ENCODE data around the gene FRS2.

Gene FRS2

DNA sequence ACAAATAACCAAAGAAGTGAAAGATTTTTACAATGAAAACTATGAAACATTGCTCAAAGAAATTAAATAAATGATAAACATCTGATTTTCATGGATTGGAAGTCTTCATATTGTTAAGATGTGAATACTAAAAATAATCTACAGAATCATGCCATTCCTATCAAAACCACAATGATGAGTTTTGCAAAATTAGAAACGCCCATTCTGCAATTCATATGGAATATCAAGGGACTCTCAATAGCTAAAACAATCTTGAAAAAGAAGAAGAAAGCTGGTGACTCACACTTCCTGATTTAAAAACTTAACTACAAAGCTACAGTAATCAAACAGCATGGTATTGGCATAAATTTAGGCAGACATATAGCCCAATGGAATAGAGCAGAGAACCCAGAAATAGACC, 74.9 kb downstream of the FRS2 start:
- POLR2A ChIA-PET, result no interaction called here
- no peak for DNase-seq (ENCODE audit: extremely low spot score)
- TF ChIP-seq, protein P1, sequence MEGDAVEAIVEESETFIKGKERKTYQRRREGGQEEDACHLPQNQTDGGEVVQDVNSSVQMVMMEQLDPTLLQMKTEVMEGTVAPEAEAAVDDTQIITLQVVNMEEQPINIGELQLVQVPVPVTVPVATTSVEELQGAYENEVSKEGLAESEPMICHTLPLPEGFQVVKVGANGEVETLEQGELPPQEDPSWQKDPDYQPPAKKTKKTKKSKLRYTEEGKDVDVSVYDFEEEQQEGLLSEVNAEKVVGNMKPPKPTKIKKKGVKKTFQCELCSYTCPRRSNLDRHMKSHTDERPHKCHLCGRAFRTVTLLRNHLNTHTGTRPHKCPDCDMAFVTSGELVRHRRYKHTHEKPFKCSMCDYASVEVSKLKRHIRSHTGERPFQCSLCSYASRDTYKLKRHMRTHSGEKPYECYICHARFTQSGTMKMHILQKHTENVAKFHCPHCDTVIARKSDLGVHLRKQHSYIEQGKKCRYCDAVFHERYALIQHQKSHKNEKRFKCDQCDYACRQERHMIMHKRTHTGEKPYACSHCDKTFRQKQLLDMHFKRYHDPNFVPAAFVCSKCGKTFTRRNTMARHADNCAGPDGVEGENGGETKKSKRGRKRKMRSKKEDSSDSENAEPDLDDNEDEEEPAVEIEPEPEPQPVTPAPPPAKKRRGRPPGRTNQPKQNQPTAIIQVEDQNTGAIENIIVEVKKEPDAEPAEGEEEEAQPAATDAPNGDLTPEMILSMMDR (IDR thresholded peaks at IDR 0.05; ENCODE audit: control extremely low read depth, extremely low read depth, low read depth, missing control alignments), result no peak
- CTCF ChIA-PET, result no interaction called here

DNA sequence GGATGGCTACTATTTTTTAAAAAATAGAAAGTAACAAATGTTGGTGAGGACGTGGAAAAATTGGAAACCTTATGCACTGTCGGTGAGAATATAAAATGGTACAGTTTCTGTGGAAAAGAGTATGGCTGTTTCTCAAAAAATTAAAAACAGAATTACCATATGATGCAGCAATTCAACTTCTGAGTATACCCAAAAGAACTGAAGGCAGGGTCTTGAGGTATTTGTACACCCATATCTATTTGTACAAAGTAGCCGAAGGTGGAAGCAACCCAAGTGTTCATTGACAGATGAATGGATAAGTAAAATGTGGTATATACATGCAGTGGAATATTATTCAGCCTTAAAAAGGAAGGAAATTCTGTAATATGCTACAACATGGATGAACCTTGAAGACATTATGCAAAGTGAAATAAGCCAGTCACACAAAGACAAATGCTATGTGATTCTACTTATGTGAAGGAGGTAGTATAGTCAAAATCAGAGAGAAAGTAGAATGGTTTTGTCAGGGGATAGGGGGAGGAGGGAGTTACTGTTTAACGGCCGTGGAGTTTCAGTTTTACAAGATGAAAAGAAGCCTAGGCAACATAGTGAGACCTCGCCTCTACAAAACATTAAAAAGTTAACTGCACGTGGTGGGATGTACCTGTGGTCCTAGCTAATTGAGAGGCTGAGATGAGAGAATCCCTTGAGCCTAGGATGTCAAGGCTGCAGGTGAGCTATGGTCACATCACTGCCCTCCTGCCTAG, 76.7 kb downstream of the FRS2 start:
- TF ChIP-seq, protein P1 (IDR thresholded peaks at IDR 0.05; ENCODE audit: control extremely low read depth, extremely low read depth, low read depth, missing control alignments), result no peak
- no peak for DNase-seq (ENCODE audit: extremely low spot score)
- ChIA-PET POLR2A (no interaction called here), CTCF (interaction anchor here (1.6 kb wide), 1 partner anchor 12 kb away, joined by 4 read pairs; no protein-coding TSS in a partner anchor)

DNA sequence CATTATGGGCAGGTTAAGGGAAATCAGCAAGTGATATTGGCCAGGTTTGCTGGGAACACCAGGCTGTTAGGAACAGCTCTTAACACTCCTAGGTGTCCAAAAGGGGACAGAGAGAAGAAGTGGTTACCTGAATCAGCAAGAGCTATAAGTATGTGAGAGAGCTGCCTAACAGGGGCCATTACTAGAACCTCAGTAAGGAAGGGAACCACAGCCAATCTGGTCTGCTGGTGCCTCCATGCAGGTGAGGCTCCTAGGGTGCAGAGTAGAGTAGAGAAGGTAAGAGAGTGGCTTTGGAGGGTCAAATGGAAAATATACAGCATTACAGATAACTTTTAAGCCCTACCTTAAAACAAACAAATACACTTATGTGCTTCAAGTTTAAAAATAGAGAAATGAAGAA, 78.5 kb downstream of the FRS2 start:
- TF ChIP-seq, protein P1 (IDR thresholded peaks at IDR 0.05; ENCODE audit: control extremely low read depth, extremely low read depth, low read depth, missing control alignments), result no peak
- CTCF ChIA-PET, result interaction anchor here (0.8 to 2.3 kb wide), 2 partner anchors 19 to 21 kb away, joined by 3 to 6 read pairs; no protein-coding TSS in a partner anchor
- DNase-seq (ENCODE audit: extremely low spot score), result no peak
- POLR2A ChIA-PET, result no interaction called here

DNA sequence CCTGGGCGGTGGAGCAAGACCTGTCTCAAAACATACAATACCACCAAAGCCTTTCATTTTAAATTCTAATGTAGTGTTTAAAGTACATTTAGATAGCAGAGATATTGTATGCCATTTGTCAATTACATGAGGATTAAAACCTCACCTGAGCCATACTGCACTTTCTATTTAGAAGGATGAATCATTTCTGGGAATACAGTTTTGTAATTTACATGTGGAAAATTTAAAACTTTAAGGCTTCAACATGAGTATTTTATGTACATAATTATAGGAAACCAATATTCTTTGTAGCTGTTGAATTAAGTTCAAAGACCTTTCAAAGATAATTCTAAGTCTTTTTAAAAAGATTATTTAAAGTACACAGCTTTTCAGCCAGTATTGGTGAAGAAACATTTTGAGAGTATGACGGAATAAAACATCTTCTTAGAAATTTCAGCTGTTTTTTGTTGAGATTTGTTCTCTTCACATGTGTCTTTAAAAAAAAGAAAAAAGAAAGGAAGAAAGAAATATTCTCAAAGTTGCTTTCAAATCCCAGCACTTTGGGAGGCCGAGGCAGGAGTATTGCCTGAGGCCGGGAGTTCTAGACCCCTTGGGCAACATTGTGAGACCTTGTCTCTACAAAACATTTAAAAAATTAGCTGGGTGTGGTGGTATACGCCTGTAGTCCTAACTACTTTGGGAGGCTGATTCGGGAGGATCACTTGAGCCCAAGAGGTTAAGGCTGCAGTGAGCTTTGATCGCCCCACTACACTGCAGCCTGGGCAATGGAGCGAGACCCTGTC, 80.6 kb downstream of the FRS2 start:
- DNase-seq (ENCODE audit: extremely low spot score), result no peak
- CTCF ChIA-PET, result interaction anchor here (1.2 kb wide), 1 partner anchor 18 kb away, joined by 4 read pairs; no protein-coding TSS in a partner anchor
- TF ChIP-seq, protein P1 (IDR thresholded peaks at IDR 0.05; ENCODE audit: control extremely low read depth, extremely low read depth, low read depth, missing control alignments), result no peak
- POLR2A ChIA-PET, result no interaction called here

DNA sequence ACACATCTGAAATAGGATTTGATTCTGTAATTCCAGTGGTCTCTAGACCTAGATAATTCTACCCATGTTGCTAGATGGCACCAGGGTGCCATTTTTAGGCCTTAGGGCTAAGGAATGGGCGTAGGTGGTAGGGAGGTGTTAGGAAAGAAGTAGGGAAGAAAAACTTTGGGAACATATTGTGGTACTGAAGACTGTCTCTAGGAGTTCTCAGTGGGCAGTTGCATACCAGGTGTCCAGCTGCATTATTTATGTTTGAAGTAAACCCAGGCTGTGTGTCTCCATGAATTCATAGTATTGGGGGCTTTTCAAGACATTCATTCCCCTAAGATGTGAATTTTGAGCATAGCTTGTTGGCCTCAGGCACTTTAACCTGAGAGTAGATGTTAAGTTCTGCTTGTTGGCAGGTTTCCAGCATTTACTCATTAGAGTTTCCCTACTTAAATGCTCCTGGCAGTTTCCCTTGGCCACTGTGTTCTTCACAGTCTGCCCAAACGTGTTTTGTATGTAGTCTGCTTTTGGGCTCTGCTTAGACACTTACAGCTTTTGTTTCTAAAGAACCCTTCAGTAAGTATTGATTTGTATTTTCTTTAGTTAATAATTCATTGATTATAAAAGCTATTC, 83.5 kb downstream of the FRS2 start:
- CTCF ChIA-PET, result interaction anchor here (1.0 to 4.4 kb wide), 4 partner anchors 9 to 87 kb away, joined by 4 to 23 read pairs (median 12); no protein-coding TSS in a partner anchor
- TF ChIP-seq, protein P1 (IDR thresholded peaks at IDR 0.05; ENCODE audit: control extremely low read depth, extremely low read depth, low read depth, missing control alignments), result no peak
- DNase-seq (ENCODE audit: extremely low spot score), result peak; percentile 13
- POLR2A ChIA-PET, result no interaction called here

DNA sequence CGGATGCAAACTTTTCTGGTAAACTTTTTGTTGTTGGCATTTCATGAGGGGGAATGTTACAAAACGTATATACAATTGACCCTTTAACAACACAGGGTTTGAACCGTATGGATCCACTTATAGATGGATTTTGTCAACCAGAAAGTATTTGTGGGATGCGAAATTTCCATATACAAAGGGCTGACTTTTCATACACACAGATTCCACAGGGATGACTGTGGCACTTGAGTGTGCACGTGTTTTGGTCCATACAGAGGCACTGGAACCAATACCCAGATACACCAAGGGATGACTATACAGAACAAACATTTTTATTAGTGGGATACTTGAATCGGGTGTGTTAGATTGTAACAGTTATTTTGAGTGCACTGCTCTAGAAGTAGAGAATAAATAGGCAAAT, 85.3 kb downstream of the FRS2 start:
- CTCF ChIA-PET, result interaction anchor here (1.2 to 4.4 kb wide), 3 partner anchors 10 to 17 kb away, joined by 4 to 23 read pairs (median 21); no protein-coding TSS in a partner anchor
- POLR2A ChIA-PET, result interaction anchor here (0.6 kb wide), 1 partner anchor 806 kb away, joined by 5 read pairs; no protein-coding TSS in a partner anchor
- no peak for DNase-seq (ENCODE audit: extremely low spot score)
- TF ChIP-seq, protein P1 (IDR thresholded peaks at IDR 0.05; ENCODE audit: control extremely low read depth, extremely low read depth, low read depth, missing control alignments), result no peak

All from GM10248 (cell line).